ENCODE data around the gene BAZ1A.

DNA sequence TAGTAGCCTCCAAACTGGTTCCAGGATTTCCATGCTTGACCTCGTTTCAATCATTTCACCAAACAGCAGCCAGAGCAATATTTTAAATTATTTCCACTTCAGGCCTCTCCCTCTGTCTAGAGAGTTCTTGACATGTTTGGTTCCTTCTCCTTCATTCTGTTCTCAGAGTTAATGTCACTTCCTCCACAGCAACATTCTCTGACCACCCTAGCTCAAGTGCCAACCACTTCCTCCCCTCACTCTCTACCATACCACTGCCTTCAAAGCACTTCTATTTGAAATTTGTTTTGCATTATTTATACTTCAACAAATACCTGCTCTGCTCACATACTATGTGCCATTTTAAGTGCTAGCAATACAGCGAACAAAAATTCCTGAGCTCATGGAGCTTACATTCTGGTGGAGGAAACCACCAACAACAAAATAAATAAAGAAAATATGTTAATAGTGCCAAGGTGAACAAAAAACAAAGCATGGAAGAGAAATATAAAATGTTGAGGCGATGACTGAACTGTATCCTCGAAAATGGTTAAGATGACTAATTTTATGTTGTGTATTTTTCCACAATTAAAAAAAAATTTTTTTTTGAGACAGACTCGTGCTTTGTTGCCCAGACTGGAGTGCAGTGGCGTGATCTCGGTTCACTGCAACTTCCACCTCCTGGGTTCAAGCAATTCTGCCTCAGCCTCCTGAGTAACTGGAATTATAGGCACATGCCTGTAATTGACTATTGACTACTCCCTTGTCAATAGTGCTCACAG is 17.3 kb downstream of the BAZ1A start:
- no peak for TF ChIP-seq ZBTB21 (CRISPR knock-in tag; IDR thresholded peaks at IDR 0.05; ENCODE audit: borderline replicate concordance)
- TF ChIP-seq, protein P1, sequence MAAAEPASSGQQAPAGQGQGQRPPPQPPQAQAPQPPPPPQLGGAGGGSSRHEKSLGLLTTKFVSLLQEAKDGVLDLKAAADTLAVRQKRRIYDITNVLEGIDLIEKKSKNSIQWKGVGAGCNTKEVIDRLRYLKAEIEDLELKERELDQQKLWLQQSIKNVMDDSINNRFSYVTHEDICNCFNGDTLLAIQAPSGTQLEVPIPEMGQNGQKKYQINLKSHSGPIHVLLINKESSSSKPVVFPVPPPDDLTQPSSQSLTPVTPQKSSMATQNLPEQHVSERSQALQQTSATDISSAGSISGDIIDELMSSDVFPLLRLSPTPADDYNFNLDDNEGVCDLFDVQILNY (CRISPR knock-in tag; IDR thresholded peaks at IDR 0.05): no peak
- no peak for TF ChIP-seq FOXJ3 (CRISPR knock-in tag; IDR thresholded peaks at IDR 0.05; ENCODE audit: borderline replicate concordance)
- no peak for TF ChIP-seq ESRRA (CRISPR knock-in tag; IDR thresholded peaks at IDR 0.05; ENCODE audit: borderline replicate concordance)
- TF ChIP-seq, protein P2, sequence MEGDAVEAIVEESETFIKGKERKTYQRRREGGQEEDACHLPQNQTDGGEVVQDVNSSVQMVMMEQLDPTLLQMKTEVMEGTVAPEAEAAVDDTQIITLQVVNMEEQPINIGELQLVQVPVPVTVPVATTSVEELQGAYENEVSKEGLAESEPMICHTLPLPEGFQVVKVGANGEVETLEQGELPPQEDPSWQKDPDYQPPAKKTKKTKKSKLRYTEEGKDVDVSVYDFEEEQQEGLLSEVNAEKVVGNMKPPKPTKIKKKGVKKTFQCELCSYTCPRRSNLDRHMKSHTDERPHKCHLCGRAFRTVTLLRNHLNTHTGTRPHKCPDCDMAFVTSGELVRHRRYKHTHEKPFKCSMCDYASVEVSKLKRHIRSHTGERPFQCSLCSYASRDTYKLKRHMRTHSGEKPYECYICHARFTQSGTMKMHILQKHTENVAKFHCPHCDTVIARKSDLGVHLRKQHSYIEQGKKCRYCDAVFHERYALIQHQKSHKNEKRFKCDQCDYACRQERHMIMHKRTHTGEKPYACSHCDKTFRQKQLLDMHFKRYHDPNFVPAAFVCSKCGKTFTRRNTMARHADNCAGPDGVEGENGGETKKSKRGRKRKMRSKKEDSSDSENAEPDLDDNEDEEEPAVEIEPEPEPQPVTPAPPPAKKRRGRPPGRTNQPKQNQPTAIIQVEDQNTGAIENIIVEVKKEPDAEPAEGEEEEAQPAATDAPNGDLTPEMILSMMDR (IDR thresholded peaks at IDR 0.05): no peak
- TF ChIP-seq HMGA2 (CRISPR knock-in tag; IDR thresholded peaks at IDR 0.05): no peak
- TF ChIP-seq CREM (CRISPR knock-in tag; IDR thresholded peaks at IDR 0.05): no peak

All from WTC11 (cell line).